Measurements from ENCODE around the gene PTPN4. TPM values are rescaled to one million over a fixed set of nuclear protein-coding genes. Genes with fewer than 3 reads are reported as not detected.
"Not testable (repeated sequence)": the region's sequence is repeated elsewhere in the genome, so short reads cannot be mapped to it uniquely, and the experiment has no call there.

PTPN4 gene
- total RNA-seq, 1 experiment from 2014 or later, result 69.3 TPM

GRCh38 chr2:120014226-120014980 is 254.7 kb downstream of the PTPN4 start:
- DNase-seq (ENCODE audit: low spot score), result peak; percentile 42

- no peak for DNase-seq (ENCODE audit: low spot score)
These were observed 257.1 kb downstream of the PTPN4 start for GRCh38 chr2:120016800-120017199.

- DNase-seq (ENCODE audit: low spot score), result no peak
These were observed 257.5 kb downstream of the PTPN4 start for GRCh38 chr2:120017201-120017600.

- DNase-seq (ENCODE audit: low spot score), result no peak
These were observed 258.8 kb downstream of the PTPN4 start for GRCh38 chr2:120018549-120018948.

- no peak for DNase-seq (ENCODE audit: low spot score)
These were observed 260.8 kb downstream of the PTPN4 start for GRCh38 chr2:120020554-120020953.

- not testable (repeated sequence) for DNase-seq (ENCODE audit: low spot score)
These were observed 262.8 kb downstream of the PTPN4 start for GRCh38 chr2:120022505-120022904.

GRCh38 chr2:120026890-120027289 is 267.2 kb downstream of the PTPN4 start:
- no peak for DNase-seq (ENCODE audit: low spot score)

GRCh38 chr2:120028795-120029194 is 269.1 kb downstream of the PTPN4 start:
- DNase-seq (ENCODE audit: low spot score), result no peak

- DNase-seq (ENCODE audit: low spot score), result no peak
These were observed 270.2 kb downstream of the PTPN4 start for GRCh38 chr2:120029672-120030640.

- DNase-seq (ENCODE audit: low spot score), result no peak
These were observed 272.6 kb downstream of the PTPN4 start for GRCh38 chr2:120032297-120032696.

Other genes starting within 250 kb of the PTPN4 start
- not detected in 2 replicates for gene SCTR, start 235.4 kb upstream of the PTPN4 start, total RNA-seq (2014; rRNA removed; shearing (Covaris generic))
- 0.39 TPM in 1 of 2 replicates, not detected in the other for gene CFAP221, start 215.5 kb upstream of the PTPN4 start, total RNA-seq (2014; rRNA removed; shearing (Covaris generic))
- gene TMEM177, start 80.7 kb upstream of the PTPN4 start, total RNA-seq (2014; rRNA removed; shearing (Covaris generic)), result 31.2 and 40.0 TPM in 2 replicates

Measured in HT-29 (cell line).